C4-2B (cell line): ENCODE measurements around the gene MYO15B.

Experiments used
- CTCF ChIP-seq: fragments of 450-650 bp; conservative IDR thresholded peaks from 2 replicates; pipeline ENCODE4 v1.5.1; 2017; ENCODE audit warnings: mild to moderate bottlenecking
- ZFX ChIP-seq: fragments of 450-650 bp; IDR thresholded peaks from 2 replicates; pipeline ENCODE4 v1.6.1; 2017

GRCh38 chr17:75622771-75623273 is 35.2 kb downstream of the MYO15B start:
- TF ChIP-seq CTCF (no peak), ZFX (no peak)
